ENCODE measurements around the gene ABCA13.

The ABCA13 gene

GRCh38 chr7:48300301-48300700, 129.0 kb downstream of the ABCA13 start:
- DNase-seq (ENCODE audit: low spot score), result no peak

- no peak for DNase-seq (ENCODE audit: low spot score)
Observed at GRCh38 chr7:48301201-48301600, 129.9 kb downstream of the ABCA13 start.

GRCh38 chr7:48304641-48305040, 133.4 kb downstream of the ABCA13 start:
- no peak for DNase-seq (ENCODE audit: low spot score)

GRCh38 chr7:48305661-48306060, 134.4 kb downstream of the ABCA13 start:
- no peak for DNase-seq (ENCODE audit: low spot score)

- DNase-seq (ENCODE audit: low spot score), result no peak
Observed at GRCh38 chr7:48307041-48307714, 135.9 kb downstream of the ABCA13 start.

- DNase-seq (ENCODE audit: low spot score), result no peak
Observed at GRCh38 chr7:48309720-48310119, 138.5 kb downstream of the ABCA13 start.

GRCh38 chr7:48311464-48312100, 140.3 kb downstream of the ABCA13 start:
- DNase-seq (ENCODE audit: low spot score), result no peak

GRCh38 chr7:48312151-48312550, 140.9 kb downstream of the ABCA13 start:
- no peak for DNase-seq (ENCODE audit: low spot score)

- DNase-seq (ENCODE audit: low spot score), result no peak
Observed at GRCh38 chr7:48316768-48317167, 145.5 kb downstream of the ABCA13 start.

GRCh38 chr7:48317360-48317759, 146.1 kb downstream of the ABCA13 start:
- DNase-seq (ENCODE audit: low spot score), result no peak

GRCh38 chr7:48321319-48322010, 150.2 kb downstream of the ABCA13 start:
- no peak for DNase-seq (ENCODE audit: low spot score)

GRCh38 chr7:48337012-48337621, 165.9 kb downstream of the ABCA13 start:
- DNase-seq (ENCODE audit: low spot score), result no peak

- DNase-seq (ENCODE audit: low spot score), result no peak
Observed at GRCh38 chr7:48337781-48338180, 166.5 kb downstream of the ABCA13 start.

- DNase-seq (ENCODE audit: low spot score), result no peak
Observed at GRCh38 chr7:48347230-48347825, 176.1 kb downstream of the ABCA13 start.

- DNase-seq (ENCODE audit: low spot score), result no peak
Observed at GRCh38 chr7:48350515-48350914, 179.3 kb downstream of the ABCA13 start.

GRCh38 chr7:48351900-48352299, 180.6 kb downstream of the ABCA13 start:
- DNase-seq (ENCODE audit: low spot score), result no peak

- DNase-seq (ENCODE audit: low spot score), result no peak
Observed at GRCh38 chr7:48355346-48355745, 184.1 kb downstream of the ABCA13 start.

GRCh38 chr7:48360574-48360973, 189.3 kb downstream of the ABCA13 start:
- no peak for DNase-seq (ENCODE audit: low spot score)

- DNase-seq (ENCODE audit: low spot score), result no peak
Observed at GRCh38 chr7:48363174-48363573, 191.9 kb downstream of the ABCA13 start.

- no peak for DNase-seq (ENCODE audit: low spot score)
Observed at GRCh38 chr7:48365010-48365409, 193.8 kb downstream of the ABCA13 start.

GRCh38 chr7:48366096-48366495, 194.8 kb downstream of the ABCA13 start:
- DNase-seq (ENCODE audit: low spot score), result no peak

GRCh38 chr7:48376263-48376662, 205.0 kb downstream of the ABCA13 start:
- DNase-seq (ENCODE audit: low spot score), result no peak
